GM19099 (cell line): ENCODE data around the gene SURF4.

Source experiments
- POLR2A ChIP-seq: IDR thresholded peaks from 3 replicates; pipeline ENCODE4 v1.6.1; 2011; ENCODE audit warnings: low read depth; ENCODE audit not compliant: insufficient read length; ENCODE audit errors: extremely low read depth

The SURF4 gene

GRCh38 chr9:133320421-133320881 is 55.4 kb downstream of the SURF4 start:
- TF ChIP-seq POLR2A, result no peak

- TF ChIP-seq POLR2A, result no peak
These were observed 59.9 kb downstream of the SURF4 start for GRCh38 chr9:133315997-133316396.
